GM23248 (cell line): ENCODE results near the gene HDAC4. TPM values are rescaled to one million over a fixed set of nuclear protein-coding genes. Genes with fewer than 3 reads are reported as not detected.

Experiments
- DNase-seq: peaks from one replicate; pipeline ENCODE4 v3.0.0-alpha.2; 2015
- H2AFZ ChIP-seq: fragments of 200-600 bp; sonication (generic); 2 replicates; pipeline ENCODE4 v1.6.1; 2016; ENCODE audit warnings: antibody characterized with exemption
- H3F3A ChIP-seq: fragments of 200-600 bp; sonication (generic); 2 replicates; pipeline ENCODE4 v1.6.1; 2016; ENCODE audit warnings: mild to moderate bottlenecking, antibody characterized with exemption, mixed run types; ENCODE audit not compliant: insufficient read depth
- H3K27ac ChIP-seq: fragments of 200-600 bp; sonication (generic); 2 replicates; pipeline ENCODE4 v1.5.1; 2016; ENCODE audit warnings: mild to moderate bottlenecking
- H3K27me3 ChIP-seq: fragments of 200-600 bp; sonication (generic); replicated peaks from 2 replicates; pipeline ENCODE4 v1.6.1; 2016; ENCODE audit warnings: mild to moderate bottlenecking; ENCODE audit not compliant: insufficient read depth
- H3K36me3 ChIP-seq: fragments of 200-600 bp; sonication (generic); 2 replicates; pipeline ENCODE4 v1.6.1; 2016; ENCODE audit warnings: low read depth, mild to moderate bottlenecking
- H3K4me1 ChIP-seq: fragments of 200-600 bp; sonication (generic); 2 replicates; pipeline ENCODE4 v1.6.1; 2016; ENCODE audit warnings: mild to moderate bottlenecking; ENCODE audit not compliant: insufficient read depth
- H3K4me2 ChIP-seq: fragments of 200-600 bp; sonication (generic); one replicate; pipeline ENCODE4 v1.6.1; 2016; ENCODE audit warnings: mild to moderate bottlenecking; ENCODE audit not compliant: unreplicated experiment
- H3K4me3 ChIP-seq: fragments of 200-600 bp; sonication (generic); 2 replicates; pipeline ENCODE4 v1.5.1; 2016; ENCODE audit warnings: mild to moderate bottlenecking
- H3K79me2 ChIP-seq: fragments of 200-600 bp; sonication (generic); 2 replicates; pipeline ENCODE4 v1.6.1; 2016; ENCODE audit warnings: mild to moderate bottlenecking; ENCODE audit not compliant: insufficient read depth
- H3K9ac ChIP-seq: fragments of 200-600 bp; sonication (generic); 2 replicates; pipeline ENCODE4 v1.6.1; 2016; ENCODE audit warnings: mild to moderate bottlenecking
- H3K9me2 ChIP-seq: fragments of 200-600 bp; sonication (generic); 2 replicates; pipeline ENCODE4 v1.6.1; 2016; ENCODE audit warnings: mixed run types, mild to moderate bottlenecking, moderate library complexity; ENCODE audit not compliant: insufficient read depth
- H3K9me3 ChIP-seq: fragments of 200-600 bp; sonication (generic); one replicate; pipeline ENCODE4 v1.6.1; 2017; ENCODE audit warnings: low read depth
- H4K20me1 ChIP-seq: fragments of 200-600 bp; sonication (generic); 2 replicates; pipeline ENCODE4 v1.6.0; 2016; ENCODE audit not compliant: insufficient read depth
- EZH2 ChIP-seq: fragments of 200-600 bp; sonication (generic); IDR thresholded peaks from 2 replicates; pipeline ENCODE4 v1.6.1; 2018; ENCODE audit warnings: antibody characterized with exemption, mild to moderate bottlenecking; ENCODE audit not compliant: insufficient read depth, poor library complexity, severe bottlenecking
- EZH2phosphoT487 ChIP-seq: fragments of 200-600 bp; sonication (generic); IDR thresholded peaks from 2 replicates; pipeline ENCODE4 v1.6.1; 2018; ENCODE audit warnings: antibody characterized with exemption, moderate library complexity, mild to moderate bottlenecking, low read depth; ENCODE audit not compliant: insufficient read depth
- WGBS, 2 experiments: methylation state at CpG; one replicate each; pipeline ENCODE4 v1.1.6; 2015 to 2017; ENCODE audit warnings: low lambda C conversion rate in 2 of 2, low coverage in 1 of 2; ENCODE audit errors: missing lambda C conversion rate in 2 of 2; 5-methylcytosine and 5-hydroxymethylcytosine counted together
- in situ Hi-C: fragments of 300-500 bp; cut with MboI; formaldehyde crosslinking; loops from 2 replicates; pipeline ENCODE4 v1.15.0; 2020
- polyA plus RNA-seq: library from polyadenylated mRNA; unstranded; fragments of >200 nt; fragmentation: Nextera tagmentation; extraction: Ambion mirVana; gene quantifications from 2 replicates; pipeline ENCODE4 v1.2.1, GENCODE V29; 2016
- total RNA-seq: library from RNA; depleted of rRNA; stranded (reverse); fragments of >200 nt; shearing (Covaris generic); gene quantifications from 2 replicates; pipeline ENCODE4 v1.2.3, GENCODE V29; 2014

HDAC4 gene
- total and polyA plus RNA-seq, 2 experiments from 2014 or later: 2.1 to 6.3 TPM

DNA sequence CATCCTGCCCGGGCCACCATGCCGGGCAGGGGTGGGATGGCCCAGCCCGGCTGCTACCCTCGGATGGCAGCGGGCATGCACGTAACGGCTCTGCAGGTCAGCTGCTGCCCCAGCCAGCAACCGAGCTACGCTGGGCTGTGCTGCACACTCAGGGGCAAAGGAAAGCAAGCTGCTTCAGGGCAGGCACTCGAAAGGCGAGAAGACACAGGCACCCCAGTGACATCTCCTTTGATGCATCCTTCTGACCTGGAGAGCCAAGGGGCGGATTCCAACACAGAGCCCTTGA is 8.8 kb downstream of the HDAC4 start:
- Histone ChIP-seq H3K9me3 (no peaks in the 10 kb centered on the region), H3K9ac (no peak overlapping the region), H3K4me1 (peaks cover 4% of the 10 kb centered on the region; the same call in 1 of the 2 replicates), H3K4me2 (no peak overlapping the region), H3K79me2 (peaks cover 50% of the 10 kb centered on the region), H3K27me3 (no peaks in the 10 kb centered on the region), H3K4me3 (no peak overlapping the region), H3K36me3 (no peaks in the 10 kb centered on the region), H3K9me2 (no peaks in the 10 kb centered on the region), H4K20me1 (no peaks in the 10 kb centered on the region), H3F3A (no peaks in the 10 kb centered on the region), H3K27ac (no peak overlapping the region), H2AFZ (no peak overlapping the region)
- no peak for DNase-seq
- TF ChIP-seq EZH2: no peak
- TF ChIP-seq EZH2phosphoT487: no peak
- in situ Hi-C loops: no loop called here
- WGBS, 2 experiments: 95 to 99% methylated on average over 11 of the region's 12 CpGs

DNA sequence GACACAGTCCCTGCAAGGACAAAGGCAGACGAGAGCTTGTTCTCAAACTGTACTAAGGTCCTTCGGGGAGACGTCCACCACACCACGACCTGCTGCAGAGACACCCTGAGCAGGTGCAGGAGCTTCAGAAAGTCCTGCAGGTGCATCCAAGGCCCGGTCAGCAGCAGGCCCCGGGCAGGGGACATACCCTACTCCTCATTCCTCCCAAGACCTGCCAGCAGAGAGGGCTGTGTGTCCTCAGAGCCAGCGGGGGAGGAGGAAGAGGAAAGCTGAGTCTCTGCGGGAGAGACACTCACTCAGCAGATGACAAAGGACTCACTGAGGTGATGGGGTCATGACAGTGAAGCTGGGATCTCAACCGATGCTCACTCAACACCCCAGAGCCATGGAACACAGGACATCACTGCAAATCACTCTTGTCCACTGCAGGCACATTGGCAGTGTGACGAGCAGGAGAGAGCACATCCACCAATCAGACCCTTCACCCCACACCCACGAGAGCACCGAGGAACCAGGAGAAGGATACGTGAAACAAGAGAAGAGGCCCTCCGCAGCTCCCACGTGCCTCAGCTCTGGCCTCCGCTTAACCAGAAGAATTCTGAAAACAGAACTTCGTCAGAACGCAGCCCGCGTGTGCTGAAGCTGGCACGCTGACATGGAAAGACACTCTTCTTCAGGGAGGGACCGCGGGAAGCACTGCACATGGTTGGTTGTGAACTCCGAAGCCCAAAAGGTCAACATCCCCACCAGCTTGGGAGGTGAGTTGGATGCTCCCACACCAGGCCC is 9.3 kb downstream of the HDAC4 start:
- in situ Hi-C loops: no loop called here
- H2AFZ ChIP-seq: no peak overlapping the region
- peaks cover 4% of the 10 kb centered on the region; the same call in 1 of the 2 replicates for H3K4me1 ChIP-seq
- no peaks in the 10 kb centered on the region for H3K9me2 ChIP-seq
- H3K9ac ChIP-seq: no peak overlapping the region
- H3K27ac ChIP-seq: no peak overlapping the region
- WGBS, 2 experiments: 92 to 93% methylated on average over 24 of the region's 24 CpGs
- H3F3A ChIP-seq: no peaks in the 10 kb centered on the region
- H3K36me3 ChIP-seq: no peaks in the 10 kb centered on the region
- H3K4me3 ChIP-seq: no peak overlapping the region
- peaks cover 46% of the 10 kb centered on the region for H3K79me2 ChIP-seq
- no peak for TF ChIP-seq EZH2phosphoT487
- no peak for TF ChIP-seq EZH2
- no peaks in the 10 kb centered on the region for H3K9me3 ChIP-seq
- H3K27me3 ChIP-seq: no peaks in the 10 kb centered on the region
- H3K4me2 ChIP-seq: no peak overlapping the region
- no peak for DNase-seq
- H4K20me1 ChIP-seq: no peaks in the 10 kb centered on the region

DNA sequence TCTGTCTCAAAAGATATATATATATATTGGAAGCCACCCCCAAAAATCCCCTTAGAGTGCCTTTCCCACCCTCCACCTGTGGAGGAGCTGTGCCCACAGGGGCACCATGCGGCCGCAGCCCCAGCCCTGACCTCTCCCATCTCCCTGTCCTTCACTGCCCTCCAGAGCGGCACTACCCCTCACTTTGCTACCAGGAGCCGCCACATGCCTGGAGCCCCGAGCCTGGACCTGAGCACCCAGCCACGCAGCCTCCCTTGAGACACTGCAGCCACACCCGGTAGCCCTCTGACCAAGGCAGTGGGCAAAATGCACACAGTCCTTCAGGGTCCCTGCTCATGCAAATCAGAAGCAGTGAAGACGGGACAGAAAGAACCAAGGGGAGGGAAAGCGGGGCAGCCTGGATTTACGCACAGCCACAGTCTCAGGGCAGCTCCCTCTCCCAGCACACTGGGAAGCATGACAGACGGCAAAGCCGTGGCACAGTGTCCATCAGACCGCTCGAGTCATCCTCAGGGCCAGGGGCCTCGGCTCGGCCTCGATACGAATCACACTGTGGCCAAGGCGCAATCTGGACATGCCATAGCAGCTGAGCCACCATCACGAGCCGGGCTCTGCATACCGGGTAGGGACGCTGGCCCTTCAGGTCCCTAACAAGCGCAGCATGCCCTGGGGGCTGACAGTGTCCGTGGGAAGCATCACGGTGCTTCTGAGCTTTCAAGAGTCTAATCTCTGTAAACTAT is 10.1 kb downstream of the HDAC4 start:
- Histone ChIP-seq H3K4me3 (no peak overlapping the region), H4K20me1 (no peaks in the 10 kb centered on the region), H3K9me2 (no peaks in the 10 kb centered on the region), H3K27me3 (no peaks in the 10 kb centered on the region), H3K36me3 (no peaks in the 10 kb centered on the region), H3K79me2 (peaks cover 40% of the 10 kb centered on the region), H3K4me2 (no peak overlapping the region), H3K27ac (no peak overlapping the region), H3K4me1 (peaks cover 4% of the 10 kb centered on the region; the same call in 1 of the 2 replicates), H3F3A (no peaks in the 10 kb centered on the region), H2AFZ (no peak overlapping the region), H3K9ac (no peak overlapping the region), H3K9me3 (no peaks in the 10 kb centered on the region)
- no peak for DNase-seq
- in situ Hi-C loops: no loop called here
- 92 to 93% methylated on average over 26 of the region's 26 CpGs for WGBS, 2 experiments
- TF ChIP-seq EZH2: no peak
- TF ChIP-seq EZH2phosphoT487: no peak

DNA sequence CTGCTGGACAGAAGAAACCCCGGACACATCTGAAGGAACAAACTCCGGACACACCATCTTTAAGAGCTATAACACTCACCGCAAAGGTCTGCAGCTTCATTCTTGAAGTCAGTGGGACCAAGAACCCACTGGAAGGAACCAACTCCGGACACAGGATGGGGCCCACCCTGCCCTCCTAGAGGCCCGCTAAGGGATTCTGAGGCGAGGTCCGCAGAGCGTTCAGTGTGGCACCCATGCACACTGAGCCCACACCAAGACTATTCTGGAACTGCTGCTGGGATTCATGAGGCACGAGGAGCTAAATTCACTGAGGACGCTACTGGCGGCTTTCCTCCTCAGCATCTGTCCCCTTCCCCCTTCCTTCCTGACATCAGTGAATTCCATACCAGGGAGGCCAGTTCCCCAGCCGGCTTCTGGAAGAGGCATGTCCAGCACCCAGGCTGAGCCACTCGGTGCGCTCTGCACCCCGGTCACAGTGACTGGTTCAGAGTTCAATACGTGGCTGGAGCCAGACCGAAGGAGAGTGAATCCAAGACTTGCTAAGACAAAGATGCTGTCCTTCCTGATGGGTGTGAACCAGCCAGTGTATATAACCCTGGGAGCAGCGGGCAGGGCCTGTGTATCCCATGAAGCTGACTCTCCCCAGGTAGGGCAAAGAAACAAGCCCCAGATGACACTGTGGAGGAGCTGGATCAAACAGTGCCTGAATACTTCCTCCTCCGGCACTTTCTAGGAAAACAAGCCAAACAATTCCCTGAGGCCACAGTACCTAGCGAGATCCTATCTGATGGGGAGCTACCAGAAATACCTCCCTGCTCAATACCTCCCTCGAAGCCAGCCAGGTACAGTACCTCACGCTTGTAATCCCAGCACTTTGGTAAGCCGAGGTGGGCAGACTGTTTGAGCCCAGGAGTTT is 11.1 kb downstream of the HDAC4 start:
- no peaks in the 10 kb centered on the region for H3K36me3 ChIP-seq
- no peak overlapping the region for H3K9ac ChIP-seq
- 98% methylated on average over 22 to 23 of the region's 23 CpGs for WGBS, 2 experiments
- H4K20me1 ChIP-seq: no peaks in the 10 kb centered on the region
- H3K27me3 ChIP-seq: no peaks in the 10 kb centered on the region
- H3K4me3 ChIP-seq: no peak overlapping the region
- no peak for TF ChIP-seq EZH2
- no peak for TF ChIP-seq EZH2phosphoT487
- no peaks in the 10 kb centered on the region for H3K9me2 ChIP-seq
- H3K79me2 ChIP-seq: peaks cover 29% of the 10 kb centered on the region
- no peak overlapping the region for H3K4me2 ChIP-seq
- no peak overlapping the region for H3K27ac ChIP-seq
- in situ Hi-C loops: no loop called here
- H3F3A ChIP-seq: no peaks in the 10 kb centered on the region
- peaks cover 4% of the 10 kb centered on the region; the same call in 1 of the 2 replicates for H3K4me1 ChIP-seq
- no peak overlapping the region for H2AFZ ChIP-seq
- no peak for DNase-seq
- H3K9me3 ChIP-seq: no peaks in the 10 kb centered on the region
